Bronchial epithelial cell (primary cell): ENCODE data around the gene BAHD1. TPM values are rescaled to one million over a fixed set of nuclear protein-coding genes. Genes with fewer than 3 reads are reported as not detected.
A peak's percentile ranks its signal among the peaks of the same experiment; 100 is the strongest.

Source experiments
- DNase-seq: peaks from one replicate; pipeline ENCODE4 v3.0.0-alpha.2; 2010; ENCODE audit warnings: low read depth
- FAIRE-seq: peaks from 2 replicates; lab custom pipeline; 2011; peaks lifted over from hg19 to GRCh38; lab: Jason Lieb, UNC
- H3K27me3 ChIP-seq: 2 replicates; pipeline ENCODE4 v1.5.1; 2011; ENCODE audit warnings: low read length; ENCODE audit not compliant: control insufficient read depth, insufficient read depth
- H3K36me3 ChIP-seq: 2 replicates; pipeline ENCODE4 v1.5.1; 2011; ENCODE audit warnings: low read length; ENCODE audit not compliant: control insufficient read depth, insufficient read depth
- H3K4me3 ChIP-seq: 2 replicates; pipeline ENCODE4 v1.5.1; 2011; ENCODE audit warnings: mild to moderate bottlenecking, low read depth, low read length, control low read depth
- CTCF ChIP-seq: IDR thresholded peaks from 2 replicates; pipeline ENCODE4 v1.5.1; 2011; ENCODE audit warnings: mild to moderate bottlenecking, moderate library complexity, low read length, control low read depth, inconsistent platforms; ENCODE audit not compliant: insufficient read depth, severe bottlenecking
- total RNA-seq: library from RNA; depleted of rRNA; stranded (reverse); fragments of >200 nt; gene quantifications from 2 replicates; pipeline ENCODE4 v1.2.1, GENCODE V29; 2014

BAHD1 gene
- total RNA-seq, 1 donor from 2014 or later = 4.2 TPM

GRCh38 chr15:40469776-40470390 lies 29.1 kb downstream of the BAHD1 start:
- H3K27me3 ChIP-seq = no peaks in the 10 kb centered on the region
- H3K36me3 ChIP-seq = no peaks in the 10 kb centered on the region
- H3K4me3 ChIP-seq = no peak overlapping the region
- no peak for DNase-seq
- FAIRE-seq = no peak
- no peak for TF ChIP-seq CTCF

GRCh38 chr15:40470423-40471104 lies 29.8 kb downstream of the BAHD1 start, which contains the start of gene CHST14:
Gene CHST14, plus strand, starts transcription at chr15:40470984. Its CDS starts 230 bp downstream, at chr15:40471214.
- Histone ChIP-seq H3K4me3 (peak within 1 kb of the TSS; percentile 57), H3K36me3 (no peaks in the 10 kb centered on the region), H3K27me3 (no peaks in the 10 kb centered on the region)
- DNase-seq (no peak), FAIRE-seq (no peak)
- TF ChIP-seq CTCF = no peak

- peak overlapping the region; percentile 57 for H3K4me3 ChIP-seq
- H3K36me3 ChIP-seq = no peaks in the 10 kb centered on the region
- no peaks in the 10 kb centered on the region for H3K27me3 ChIP-seq
- TF ChIP-seq CTCF = peak; percentile 0
- FAIRE-seq (no peak), DNase-seq (no peak)
These were observed 30.5 kb downstream of the BAHD1 start for GRCh38 chr15:40471105-40471807.

GRCh38 chr15:40471808-40472150 lies 31.0 kb downstream of the BAHD1 start:
- TF ChIP-seq CTCF = peak; percentile 0
- no peak for FAIRE-seq
- Histone ChIP-seq H3K4me3 (peak overlapping the region; percentile 57), H3K36me3 (no peaks in the 10 kb centered on the region), H3K27me3 (no peaks in the 10 kb centered on the region)
- DNase-seq = no peak

GRCh38 chr15:40472171-40472727 lies 31.5 kb downstream of the BAHD1 start:
- no peak for TF ChIP-seq CTCF
- no peak for FAIRE-seq
- Histone ChIP-seq H3K36me3 (no peaks in the 10 kb centered on the region), H3K4me3 (no peak overlapping the region), H3K27me3 (no peaks in the 10 kb centered on the region)
- no peak for DNase-seq
